ENCODE data around the gene AKT1.
"Not testable (repeated sequence)": the region's sequence is repeated elsewhere in the genome, so short reads cannot be mapped to it uniquely, and the experiment has no call there.

The AKT1 gene

GRCh38 chr14:104794993-104795780 lies at the start of gene AKT1:
AKT1 (minus strand) TSS chr14:104795748; CDS start chr14:104792643, 3,105 bp downstream.
- no peak for DNase-seq

GRCh38 chr14:104845033-104845666 lies 49.6 kb upstream of the AKT1 start:
- no peak for DNase-seq

GRCh38 chr14:104844306-104845032 lies 48.9 kb upstream of the AKT1 start:
- no peak for DNase-seq

GRCh38 chr14:104843442-104844305 lies 48.1 kb upstream of the AKT1 start:
- DNase-seq = peak; percentile 50

GRCh38 chr14:104843006-104843405 lies 47.5 kb upstream of the AKT1 start:
- no peak for DNase-seq

GRCh38 chr14:104841730-104842129 lies 46.2 kb upstream of the AKT1 start:
- DNase-seq = no peak

- DNase-seq = not testable (repeated sequence)
Observed at GRCh38 chr14:104836171-104836935, 40.8 kb upstream of the AKT1 start.

- DNase-seq = no peak
Observed at GRCh38 chr14:104830781-104831180, 35.2 kb upstream of the AKT1 start.

GRCh38 chr14:104827177-104828055 lies 31.9 kb upstream of the AKT1 start:
- DNase-seq = peak; percentile 79

- DNase-seq = no peak
Observed at GRCh38 chr14:104826861-104827176, 31.3 kb upstream of the AKT1 start.

- peak; percentile 70 for DNase-seq
Observed at GRCh38 chr14:104826189-104826860, 30.8 kb upstream of the AKT1 start.

- DNase-seq = no peak
Observed at GRCh38 chr14:104824353-104824997, 28.9 kb upstream of the AKT1 start.

- no peak for DNase-seq
Observed at GRCh38 chr14:104822821-104823615, 27.5 kb upstream of the AKT1 start.

GRCh38 chr14:104821971-104822608 lies 26.5 kb upstream of the AKT1 start:
- DNase-seq = no peak

- no peak for DNase-seq
Observed at GRCh38 chr14:104821229-104821945, 25.8 kb upstream of the AKT1 start.

- no peak for DNase-seq
Observed at GRCh38 chr14:104820669-104821228, 25.2 kb upstream of the AKT1 start.

GRCh38 chr14:104819361-104819781 lies 23.8 kb upstream of the AKT1 start:
- DNase-seq = no peak

All from DMS79 (cell line).